ENCODE results near the gene SMPD4. TPM values are rescaled to one million over a fixed set of nuclear protein-coding genes. Genes with fewer than 3 reads are reported as not detected.
"Not testable (repeated sequence)": the region's sequence is repeated elsewhere in the genome, so short reads cannot be mapped to it uniquely, and the experiment has no call there.

The SMPD4 gene
- total RNA-seq, 4 donors from 2014 or later: 52.7 to 140 (median 65.0) TPM

- Histone ChIP-seq H3K27me3 (no peaks in the 10 kb centered on the region), H3K36me3 (no peaks in the 10 kb centered on the region), H3K27ac (no peak within 1 kb of the TSS), H3K9me3 (no peaks in the 10 kb centered on the region), H3K4me3 (no peak within 1 kb of the TSS), H3K4me1 (no peaks in the 10 kb centered on the region)
- no peak for TF ChIP-seq CTCF (IDR thresholded peaks at IDR 0.05)
- TF ChIP-seq EP300 (IDR thresholded peaks at IDR 0.05): no peak
- no peak for DNase-seq (ENCODE audit: low spot score in 2 of 2)
- WGBS: no CpG with 5 or more reads among the region's 26 CpGs
Measured at GRCh38 chr2:130198343-130198742, 16.9 kb upstream of the SMPD4 start, which contains the start of gene TUBA3E. TSS of gene TUBA3E (minus strand) at chr2:130198439. CDS start at chr2:130198360, 79 bp downstream.

DNA sequence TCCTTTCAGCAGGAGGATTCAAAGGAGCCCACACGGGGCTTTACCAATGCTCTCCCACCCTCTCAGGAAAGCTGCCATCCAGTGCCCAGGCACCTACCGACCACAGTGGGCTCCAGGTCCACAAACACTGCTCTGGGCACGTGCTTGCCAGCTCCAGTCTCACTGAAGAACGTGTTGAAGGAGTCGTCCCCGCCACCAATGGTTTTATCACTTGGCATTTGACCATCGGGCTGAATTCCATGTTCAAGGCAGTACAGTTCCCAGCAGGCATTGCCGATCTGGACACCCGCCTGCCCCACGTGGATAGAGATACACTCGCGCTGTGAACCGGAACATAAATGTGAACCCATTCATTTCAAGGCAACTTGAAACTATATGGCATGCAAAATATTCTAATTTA, 14.7 kb upstream of the SMPD4 start:
- not testable (repeated sequence) for H3K27ac ChIP-seq; H3K36me3 ChIP-seq; DNase-seq (ENCODE audit: low spot score in 2 of 2); H3K27me3 ChIP-seq; H3K4me1 ChIP-seq; H3K9me3 ChIP-seq; H3K4me3 ChIP-seq
- 96% methylated on average over 7 of the region's 13 CpGs for WGBS

DNA sequence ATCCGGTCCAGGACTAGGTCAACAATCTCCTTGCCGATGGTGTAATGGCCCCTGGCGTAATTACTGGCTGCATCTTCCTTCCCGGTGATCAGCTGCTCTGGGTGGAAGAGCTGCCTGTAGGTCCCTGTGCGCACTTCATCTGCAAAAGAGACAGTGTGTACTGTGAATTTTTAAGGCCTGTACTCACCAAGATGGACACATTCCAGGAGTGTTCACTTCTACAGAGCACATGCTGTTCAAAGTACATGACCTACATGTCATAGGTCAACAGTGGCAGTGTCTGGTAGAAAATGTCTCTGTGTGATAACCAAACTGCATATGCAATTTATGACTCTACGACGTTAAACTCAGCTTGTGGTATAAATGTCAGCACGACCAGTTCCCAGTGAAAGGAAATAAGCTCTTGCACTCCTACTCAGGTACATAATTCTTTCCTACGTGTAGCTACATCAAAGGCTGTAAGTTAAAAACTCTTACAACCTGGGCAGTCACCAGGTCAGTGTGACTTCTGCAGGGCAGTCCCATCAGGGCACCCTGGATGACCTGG, 13.8 kb upstream of the SMPD4 start:
- 85% methylated on average over 7 of the region's 9 CpGs for WGBS
- not testable (repeated sequence) for H3K4me3 ChIP-seq; H3K27me3 ChIP-seq; H3K9me3 ChIP-seq; H3K4me1 ChIP-seq; H3K27ac ChIP-seq; DNase-seq (ENCODE audit: low spot score in 2 of 2)
- peaks cover 11% of the 10 kb centered on the region for H3K36me3 ChIP-seq

GRCh38 chr2:130193824-130194223, 12.4 kb upstream of the SMPD4 start:
- WGBS: 93% methylated on average over 15 of the region's 22 CpGs

DNA sequence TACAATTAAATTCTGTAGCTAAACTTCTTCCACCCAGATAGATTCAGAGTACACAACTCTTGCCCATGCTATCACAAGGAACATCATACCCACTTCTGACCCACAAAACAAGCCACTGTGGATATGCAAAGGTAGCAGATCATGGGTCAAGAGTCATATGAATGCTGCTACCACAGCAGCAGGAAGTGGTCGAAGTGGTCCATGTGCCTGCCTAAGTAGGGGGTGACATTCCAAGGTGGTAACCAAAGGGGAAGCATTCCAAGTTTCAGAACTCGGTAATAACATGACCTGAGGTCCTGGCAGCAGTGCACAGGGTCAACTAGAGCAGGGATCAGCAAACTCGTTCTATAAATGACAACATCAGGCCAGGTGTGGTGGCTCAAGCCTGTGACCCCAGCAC, 11.0 kb upstream of the SMPD4 start:
- H3K27ac ChIP-seq; DNase-seq (ENCODE audit: low spot score in 2 of 2); H3K9me3 ChIP-seq; H3K4me3 ChIP-seq; H3K4me1 ChIP-seq; H3K27me3 ChIP-seq: not testable (repeated sequence)
- peaks cover 11% of the 10 kb centered on the region for H3K36me3 ChIP-seq
- 90% methylated on average over 3 of the region's 3 CpGs for WGBS

More at GRCh38 chr2:130193824-130194223, 12.4 kb upstream of the SMPD4 start:
- H3K36me3 ChIP-seq: peaks cover 11% of the 10 kb centered on the region
- H3K9me3 ChIP-seq; H3K4me1 ChIP-seq; DNase-seq (ENCODE audit: low spot score in 2 of 2); H3K4me3 ChIP-seq; H3K27me3 ChIP-seq; H3K27ac ChIP-seq: not testable (repeated sequence)

- 94% methylated on average over 6 of the region's 6 CpGs for WGBS
- peaks cover 11% of the 10 kb centered on the region for H3K36me3 ChIP-seq
- H3K27me3 ChIP-seq; H3K27ac ChIP-seq; H3K4me3 ChIP-seq; DNase-seq (ENCODE audit: low spot score in 2 of 2); H3K4me1 ChIP-seq; H3K9me3 ChIP-seq: not testable (repeated sequence)
Measured at GRCh38 chr2:130191319-130191718, 9.9 kb upstream of the SMPD4 start.

GRCh38 chr2:130190237-130190636, 8.8 kb upstream of the SMPD4 start:
- TF ChIP-seq EP300 (IDR thresholded peaks at IDR 0.05): no peak
- TF ChIP-seq POLR2AphosphoS5 (IDR thresholded peaks at IDR 0.05): no peak
- no peak for TF ChIP-seq CTCF (IDR thresholded peaks at IDR 0.05)
- no peak for TF ChIP-seq POLR2A (IDR thresholded peaks at IDR 0.05)
- 74% methylated on average over 7 of the region's 15 CpGs for WGBS
- Histone ChIP-seq H3K4me1 (no peaks in the 10 kb centered on the region), H3K4me3 (no peak overlapping the region), H3K36me3 (peaks cover 11% of the 10 kb centered on the region), H3K27me3 (no peaks in the 10 kb centered on the region), H3K9me3 (no peaks in the 10 kb centered on the region), H3K27ac (no peak overlapping the region)
- DNase-seq (ENCODE audit: low spot score in 2 of 2): no peak

DNA sequence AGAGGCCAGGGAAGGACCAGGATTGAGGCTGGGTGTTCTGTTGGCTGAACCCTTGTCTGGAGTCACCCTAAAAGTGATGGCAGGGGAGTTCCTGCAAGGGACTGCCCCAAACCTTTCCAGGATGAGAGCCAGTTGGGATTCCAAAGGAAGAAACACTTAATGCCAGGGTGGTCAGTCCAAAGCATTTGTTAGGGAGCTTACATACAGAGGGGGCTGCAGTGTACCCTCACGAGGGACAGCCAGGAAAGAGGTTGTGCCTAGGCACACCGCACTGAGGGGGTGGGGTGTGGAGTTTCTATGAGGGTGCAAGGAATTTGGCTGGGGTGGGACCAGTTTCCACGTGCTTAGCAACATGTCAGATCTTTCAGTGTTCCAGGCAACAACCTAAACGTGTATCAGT, 7.6 kb upstream of the SMPD4 start:
- not testable (repeated sequence) for DNase-seq (ENCODE audit: low spot score in 2 of 2); H3K4me3 ChIP-seq
- 62% methylated on average over 4 of the region's 4 CpGs for WGBS

GRCh38 chr2:130187859-130188792, 6.7 kb upstream of the SMPD4 start:
- not testable (repeated sequence) for H3K9me3 ChIP-seq; H3K4me3 ChIP-seq; DNase-seq (ENCODE audit: low spot score in 2 of 2); H3K4me1 ChIP-seq; H3K27ac ChIP-seq; H3K27me3 ChIP-seq
- H3K36me3 ChIP-seq: peaks cover 11% of the 10 kb centered on the region
- 90% methylated on average over 16 of the region's 17 CpGs for WGBS

More for the DNA sequence above, 7.6 kb upstream of the SMPD4 start:
- H3K27me3 ChIP-seq, H3K9me3 ChIP-seq, H3K27ac ChIP-seq, H3K4me1 ChIP-seq: not testable (repeated sequence)
- H3K36me3 ChIP-seq: peaks cover 11% of the 10 kb centered on the region
